Glutamatergic neuron (in vitro differentiated cells): ENCODE measurements around the gene CPA2. TPM values are rescaled to one million over a fixed set of nuclear protein-coding genes. Genes with fewer than 3 reads are reported as not detected.

ENCODE experiments used
- DNase-seq: peaks from one replicate; pipeline ENCODE4 v3.0.0; 2022
- H3K27ac Mint-ChIP-seq: one replicate; pipeline ENCODE4 v1.8.0; 2020; ENCODE audit warnings: mild to moderate bottlenecking, mixed read lengths, inconsistent platforms; ENCODE audit not compliant: unreplicated experiment
- H3K27me3 Mint-ChIP-seq: one replicate; pipeline ENCODE4 v1.8.0; 2020; ENCODE audit warnings: mild to moderate bottlenecking, moderate library complexity, mixed read lengths, inconsistent platforms; ENCODE audit not compliant: unreplicated experiment
- H3K36me3 Mint-ChIP-seq: one replicate; pipeline ENCODE4 v1.8.0; 2020; ENCODE audit warnings: mild to moderate bottlenecking, mixed read lengths, inconsistent platforms; ENCODE audit not compliant: unreplicated experiment
- H3K4me1 Mint-ChIP-seq: one replicate; pipeline ENCODE4 v1.8.0; 2020; ENCODE audit warnings: mild to moderate bottlenecking, low read depth, mixed read lengths, inconsistent platforms; ENCODE audit not compliant: unreplicated experiment
- H3K4me3 Mint-ChIP-seq: one replicate; pipeline ENCODE4 v1.8.0; 2020; ENCODE audit warnings: mild to moderate bottlenecking, mixed read lengths, inconsistent platforms; ENCODE audit not compliant: unreplicated experiment
- H3K9me3 Mint-ChIP-seq: one replicate; pipeline ENCODE4 v1.8.0; 2020; ENCODE audit warnings: mild to moderate bottlenecking, moderate library complexity, mixed read lengths, inconsistent platforms; ENCODE audit not compliant: unreplicated experiment
- total RNA-seq: library from RNA; stranded (reverse); fragmentation: NEBNext Ultra II Directional; extraction: Animal tissue kit (Norgen Biotek cat#: 25700); gene quantifications from one replicate; pipeline ENCODE4 v1.2.1, GENCODE V29; 2021; ENCODE audit not compliant: unreplicated experiment
- TF ChIP-seq, protein P1 (sequence below): fragments of 200-600 bp; sonication (generic); IDR thresholded peaks from one replicate; pipeline ENCODE4 v1.5.0; 2021; ENCODE audit not compliant: partially characterized antibody, unreplicated experiment

Gene CPA2
- total RNA-seq, 1 donor from 2014 or later = not detected

GRCh38 chr7:130258494-130259078 is 8.1 kb upstream of the CPA2 start:
- H3K27me3 Mint-ChIP-seq = peaks cover 2% of the 10 kb centered on the region
- peaks cover 7% of the 10 kb centered on the region for H3K9me3 Mint-ChIP-seq
- H3K36me3 Mint-ChIP-seq = peaks cover 12% of the 10 kb centered on the region
- TF ChIP-seq, protein P1, sequence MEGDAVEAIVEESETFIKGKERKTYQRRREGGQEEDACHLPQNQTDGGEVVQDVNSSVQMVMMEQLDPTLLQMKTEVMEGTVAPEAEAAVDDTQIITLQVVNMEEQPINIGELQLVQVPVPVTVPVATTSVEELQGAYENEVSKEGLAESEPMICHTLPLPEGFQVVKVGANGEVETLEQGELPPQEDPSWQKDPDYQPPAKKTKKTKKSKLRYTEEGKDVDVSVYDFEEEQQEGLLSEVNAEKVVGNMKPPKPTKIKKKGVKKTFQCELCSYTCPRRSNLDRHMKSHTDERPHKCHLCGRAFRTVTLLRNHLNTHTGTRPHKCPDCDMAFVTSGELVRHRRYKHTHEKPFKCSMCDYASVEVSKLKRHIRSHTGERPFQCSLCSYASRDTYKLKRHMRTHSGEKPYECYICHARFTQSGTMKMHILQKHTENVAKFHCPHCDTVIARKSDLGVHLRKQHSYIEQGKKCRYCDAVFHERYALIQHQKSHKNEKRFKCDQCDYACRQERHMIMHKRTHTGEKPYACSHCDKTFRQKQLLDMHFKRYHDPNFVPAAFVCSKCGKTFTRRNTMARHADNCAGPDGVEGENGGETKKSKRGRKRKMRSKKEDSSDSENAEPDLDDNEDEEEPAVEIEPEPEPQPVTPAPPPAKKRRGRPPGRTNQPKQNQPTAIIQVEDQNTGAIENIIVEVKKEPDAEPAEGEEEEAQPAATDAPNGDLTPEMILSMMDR = no peak
- no peak overlapping the region for H3K4me3 Mint-ChIP-seq
- no peak for DNase-seq
- peaks cover 2% of the 10 kb centered on the region for H3K4me1 Mint-ChIP-seq
- no peak overlapping the region for H3K27ac Mint-ChIP-seq

DNA sequence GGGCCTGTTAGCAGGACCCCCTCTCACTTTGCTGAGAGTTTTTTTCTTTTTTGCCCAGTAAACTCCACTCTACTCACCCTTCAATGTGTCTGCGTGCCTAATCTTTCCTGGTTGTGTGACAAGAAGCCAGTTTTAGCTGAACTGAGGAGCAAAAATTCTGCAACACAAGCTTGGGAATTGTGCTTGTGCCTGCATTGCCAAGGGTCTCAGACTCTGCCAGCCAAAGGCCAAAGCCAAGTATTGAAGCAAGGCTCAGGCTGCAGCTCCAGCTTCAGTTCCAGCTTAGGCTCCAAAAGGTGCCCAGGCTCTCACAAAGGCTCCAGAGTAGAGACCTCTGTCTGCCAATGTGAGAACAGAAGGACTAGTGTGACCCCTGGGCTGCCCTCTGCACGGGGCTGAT is 4.2 kb upstream of the CPA2 start:
- Mint-ChIP-seq H3K4me3 (no peak overlapping the region), H3K9me3 (peaks cover 5% of the 10 kb centered on the region), H3K36me3 (peaks cover 5% of the 10 kb centered on the region), H3K27me3 (no peaks in the 10 kb centered on the region), H3K27ac (no peak overlapping the region), H3K4me1 (peaks cover 2% of the 10 kb centered on the region)
- no peak for DNase-seq
- TF ChIP-seq, protein P1 = no peak

DNA sequence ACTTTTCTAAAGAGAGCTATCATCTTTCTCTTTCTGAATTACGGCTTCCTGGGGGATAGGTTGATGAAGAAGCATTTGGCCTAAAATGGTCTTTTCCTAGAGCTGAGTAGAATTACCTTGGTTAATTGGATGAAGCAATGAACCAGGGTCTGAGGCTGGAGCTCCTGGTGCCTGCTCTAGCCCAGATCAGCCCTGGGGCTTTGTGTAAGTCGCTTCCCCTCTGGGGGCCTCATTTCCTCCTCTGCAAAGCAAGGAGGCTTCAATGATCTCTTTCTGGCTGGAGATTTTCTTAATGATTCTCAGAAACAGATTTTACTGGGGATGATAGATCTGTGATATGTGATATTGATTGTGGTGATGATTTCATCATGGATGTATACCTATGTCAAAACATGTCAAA is 3.5 kb upstream of the CPA2 start:
- Mint-ChIP-seq H3K27ac (peak overlapping the region; percentile 6), H3K4me3 (peak overlapping the region; percentile 22), H3K27me3 (no peaks in the 10 kb centered on the region), H3K36me3 (peaks cover 5% of the 10 kb centered on the region), H3K4me1 (peaks cover 2% of the 10 kb centered on the region), H3K9me3 (peaks cover 4% of the 10 kb centered on the region)
- TF ChIP-seq, protein P1 = no peak
- no peak for DNase-seq

- H3K36me3 Mint-ChIP-seq = no peaks in the 10 kb centered on the region
- TF ChIP-seq, protein P1 = no peak
- H3K27me3 Mint-ChIP-seq = no peaks in the 10 kb centered on the region
- H3K27ac Mint-ChIP-seq = no peak overlapping the region
- H3K4me1 Mint-ChIP-seq = peaks cover 12% of the 10 kb centered on the region
- H3K9me3 Mint-ChIP-seq = no peaks in the 10 kb centered on the region
- no peak for DNase-seq
- H3K4me3 Mint-ChIP-seq = no peak overlapping the region
Measured at GRCh38 chr7:130266961-130267321, 278 bp downstream of the CPA2 start.

DNA sequence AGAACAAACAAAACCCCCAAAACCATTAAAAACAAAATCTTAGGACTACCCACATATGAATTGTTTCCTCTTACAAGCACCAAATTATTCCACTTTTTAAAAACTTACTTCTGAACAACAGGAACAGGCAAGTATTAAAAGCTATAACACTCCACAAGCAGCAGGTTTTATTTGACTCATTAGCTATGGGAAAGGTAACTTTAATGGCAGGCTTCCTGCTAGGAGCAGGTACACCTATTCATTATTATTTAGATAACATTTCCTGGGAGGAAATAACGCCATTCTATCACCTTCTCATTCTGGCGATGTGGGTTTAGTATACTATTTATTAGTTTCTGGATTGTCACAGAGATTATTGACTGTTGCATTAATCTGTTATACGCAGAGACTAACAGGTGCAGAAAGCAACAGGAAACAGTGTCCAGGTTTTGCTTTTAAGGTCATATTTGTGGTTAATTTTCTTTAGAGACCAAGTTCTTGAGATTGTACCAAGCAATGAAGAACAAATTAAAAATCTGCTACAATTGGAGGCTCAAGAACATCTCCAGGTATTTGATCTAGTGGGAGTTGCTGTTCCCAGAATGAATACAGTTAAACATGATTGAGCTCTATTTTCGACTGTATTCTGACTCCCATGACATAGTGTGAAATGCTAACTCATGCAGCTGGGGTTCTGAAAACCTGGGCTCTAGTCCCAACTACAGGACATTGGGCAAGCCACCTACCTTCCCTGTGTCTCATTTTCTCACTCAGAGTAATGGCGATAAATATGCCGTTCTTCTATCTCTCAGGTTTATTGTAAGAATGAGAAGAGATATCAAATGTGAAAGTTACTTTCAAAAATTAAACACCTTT is 2.0 kb downstream of the CPA2 start:
- H3K36me3 Mint-ChIP-seq = no peaks in the 10 kb centered on the region
- peaks cover 15% of the 10 kb centered on the region for H3K4me1 Mint-ChIP-seq
- peaks cover 2% of the 10 kb centered on the region for H3K27me3 Mint-ChIP-seq
- no peak overlapping the region for H3K4me3 Mint-ChIP-seq
- no peak for DNase-seq
- H3K27ac Mint-ChIP-seq = no peak overlapping the region
- H3K9me3 Mint-ChIP-seq = peaks cover 6% of the 10 kb centered on the region
- TF ChIP-seq, protein P1 = no peak
